ENCODE measurements around the gene GORASP2.

GORASP2 gene

DNA sequence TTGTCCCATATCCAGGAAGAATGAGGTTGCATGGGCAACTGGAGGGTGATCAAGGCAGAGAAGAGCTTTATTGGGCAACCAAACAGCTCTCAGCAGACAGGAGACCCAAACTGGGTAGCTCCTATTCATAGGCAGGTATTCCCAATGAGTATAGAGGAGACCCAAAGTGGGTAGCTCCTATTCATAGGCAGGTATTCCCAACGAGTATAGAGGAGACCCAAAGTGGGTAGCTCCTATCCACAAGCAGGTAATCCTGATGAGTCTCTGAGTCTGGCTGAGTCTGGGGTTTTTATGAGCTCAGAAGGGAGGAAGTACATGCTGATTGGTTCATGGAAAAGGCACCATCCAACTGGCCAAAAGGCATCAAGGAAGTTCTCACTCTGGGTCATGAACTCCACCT is 5.3 kb upstream of the GORASP2 start:
- DNase-seq (ENCODE audit: low read depth in 2 of 2), result no peak

DNA sequence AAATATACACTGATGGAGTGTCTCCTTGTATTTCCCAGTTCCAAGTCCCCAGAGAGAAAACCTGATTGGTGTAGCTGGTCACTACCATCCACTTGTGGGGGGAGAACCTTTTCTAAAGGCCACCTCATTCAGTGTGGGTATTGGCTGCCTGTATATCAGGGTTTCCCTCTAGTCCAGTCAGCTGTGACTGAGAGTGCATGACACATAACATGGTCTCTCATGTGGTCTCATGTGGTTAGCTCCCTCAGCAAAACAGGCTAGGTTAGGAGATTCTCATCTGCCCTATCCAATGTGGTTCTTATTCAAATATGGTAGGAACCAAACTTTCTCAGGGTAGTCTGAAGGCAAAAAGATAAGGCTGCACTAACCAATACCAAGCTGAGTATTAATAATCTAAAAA is 4.1 kb upstream of the GORASP2 start:
- DNase-seq (ENCODE audit: low read depth in 2 of 2), result no peak

DNA sequence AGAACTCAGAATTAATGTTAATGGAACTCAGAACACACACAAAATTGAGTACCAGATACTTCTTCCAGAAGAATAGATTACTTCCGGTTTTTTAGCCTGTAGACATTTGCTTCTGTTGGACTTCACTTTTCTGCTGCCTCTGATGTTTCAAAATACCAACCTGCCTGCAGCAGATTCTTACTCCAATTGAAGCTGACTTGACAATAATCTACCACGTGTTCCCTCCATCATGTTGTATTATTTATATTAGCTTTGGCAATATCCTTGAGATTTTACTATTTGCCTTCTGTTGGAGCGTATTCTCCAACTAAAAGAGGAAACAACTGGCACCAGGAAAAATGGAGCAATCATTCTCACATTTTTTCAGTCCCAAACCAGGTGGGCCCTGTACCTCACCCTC is 3.1 kb upstream of the GORASP2 start:
- DNase-seq (ENCODE audit: low read depth in 2 of 2), result no peak

GRCh38 chr2:170926743-170927297 is 2.2 kb upstream of the GORASP2 start:
- DNase-seq (ENCODE audit: low read depth in 2 of 2), result no peak

DNA sequence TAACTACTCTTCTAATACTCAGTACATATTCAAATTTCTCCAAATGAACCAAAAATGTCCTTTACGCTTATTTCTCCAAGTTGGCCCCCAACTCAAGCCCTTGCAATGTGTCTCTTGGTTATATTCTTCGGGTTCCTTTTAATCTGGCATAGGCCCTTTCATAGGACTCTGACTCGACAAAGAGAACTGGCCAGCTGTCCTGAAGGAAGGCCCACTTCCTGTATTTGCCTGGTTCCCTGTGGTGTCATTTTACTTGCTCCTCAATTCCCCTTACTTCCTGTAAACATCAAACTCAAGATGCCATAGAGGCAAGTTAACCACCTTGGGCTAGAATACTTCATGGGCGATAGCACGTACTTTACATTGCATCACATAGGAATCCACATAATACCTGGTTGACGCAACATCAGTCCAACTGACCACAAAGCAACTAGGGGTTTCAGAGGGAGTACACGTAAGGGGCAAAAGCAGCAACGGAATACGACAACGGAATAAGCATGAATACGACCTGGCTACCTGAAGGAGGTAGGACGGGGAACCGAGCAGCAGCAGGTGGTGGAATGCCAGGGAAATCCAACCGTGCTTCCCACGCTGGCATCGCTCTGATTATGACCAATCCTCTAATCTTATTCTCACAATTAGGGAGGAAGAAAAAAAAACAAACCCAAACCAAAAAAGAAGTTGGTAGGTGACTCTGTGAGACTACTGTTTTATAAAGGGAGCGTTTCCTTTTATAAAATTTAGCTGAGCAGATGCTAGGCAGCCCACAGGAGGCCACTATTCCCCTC is 823 bp upstream of the GORASP2 start:
- DNase-seq (ENCODE audit: low read depth in 2 of 2), result no peak

GRCh38 chr2:170929686-170930050 is 615 bp downstream of the GORASP2 start:
- DNase-seq (ENCODE audit: low read depth in 2 of 2), result peak; percentile 14 to 24

DNA sequence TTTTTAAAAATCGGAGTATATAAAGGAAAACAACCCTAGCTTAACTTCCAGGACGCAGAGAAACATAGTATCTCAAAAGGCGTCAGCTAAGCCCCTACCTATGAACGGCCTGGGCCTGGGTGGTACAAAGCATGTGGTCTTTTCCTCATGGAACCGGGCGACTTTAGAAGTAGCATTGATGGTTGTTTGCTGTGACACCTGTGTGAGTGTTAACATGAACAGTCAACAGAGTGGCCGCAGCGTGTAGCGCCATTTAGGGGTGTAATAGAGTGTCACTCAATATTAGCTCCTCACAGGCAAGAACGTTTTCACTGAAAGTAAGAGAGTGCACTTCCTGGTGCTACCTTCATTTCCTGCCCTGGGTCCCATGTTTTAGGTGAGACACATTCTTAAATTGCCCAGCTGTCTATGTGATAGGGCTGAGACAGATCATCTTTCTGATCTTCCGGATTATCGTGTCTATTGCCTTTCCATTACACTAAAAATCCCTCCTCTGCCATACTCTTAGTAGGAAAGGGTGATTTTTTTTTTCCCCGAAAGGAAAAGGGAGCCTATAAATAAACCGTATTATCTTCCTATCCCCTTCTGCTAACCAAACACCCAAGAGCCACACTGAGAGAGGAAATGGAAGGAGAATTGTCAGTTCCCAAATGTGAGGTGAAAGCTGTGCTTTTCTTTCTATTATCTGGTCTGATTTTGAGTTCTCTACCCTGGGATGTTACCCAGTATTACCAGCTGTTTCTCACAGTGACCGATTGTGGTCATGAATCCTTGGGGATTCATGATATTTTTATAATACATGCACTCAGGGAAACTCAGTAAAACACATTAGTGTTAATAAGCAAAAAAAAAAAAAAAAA is 1.3 kb downstream of the GORASP2 start:
- DNase-seq (ENCODE audit: low read depth in 2 of 2), result peak; percentile 35 to 50

GRCh38 chr2:170930991-170931266 is 1.9 kb downstream of the GORASP2 start:
- no peak for DNase-seq (ENCODE audit: low read depth in 2 of 2)

GRCh38 chr2:170932166-170932565 is 3.1 kb downstream of the GORASP2 start:
- no peak for DNase-seq (ENCODE audit: low read depth in 2 of 2)

DNA sequence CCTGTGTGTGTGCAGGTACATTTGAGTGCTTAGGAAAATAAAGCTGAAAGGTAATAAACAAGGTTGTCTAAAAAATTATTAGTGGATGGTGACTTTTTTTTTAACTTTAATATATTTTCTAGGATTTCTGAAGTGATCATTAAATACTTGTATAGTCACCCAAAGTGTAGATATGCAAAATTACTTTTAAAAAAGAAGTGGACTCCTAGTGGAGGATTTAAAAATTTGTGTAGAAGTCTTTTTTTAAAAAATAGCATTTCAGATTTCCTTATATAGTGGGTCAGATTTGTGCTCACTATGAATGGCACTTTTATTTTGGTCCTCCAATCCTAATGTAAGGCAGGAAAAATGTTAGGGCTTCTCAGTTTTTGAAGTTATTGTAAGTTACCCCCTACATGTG is 3.9 kb downstream of the GORASP2 start:
- DNase-seq (ENCODE audit: low read depth in 2 of 2), result no peak

- no peak for DNase-seq (ENCODE audit: low read depth in 2 of 2)
Measured at GRCh38 chr2:170937709-170938379, 8.8 kb downstream of the GORASP2 start.

DNA sequence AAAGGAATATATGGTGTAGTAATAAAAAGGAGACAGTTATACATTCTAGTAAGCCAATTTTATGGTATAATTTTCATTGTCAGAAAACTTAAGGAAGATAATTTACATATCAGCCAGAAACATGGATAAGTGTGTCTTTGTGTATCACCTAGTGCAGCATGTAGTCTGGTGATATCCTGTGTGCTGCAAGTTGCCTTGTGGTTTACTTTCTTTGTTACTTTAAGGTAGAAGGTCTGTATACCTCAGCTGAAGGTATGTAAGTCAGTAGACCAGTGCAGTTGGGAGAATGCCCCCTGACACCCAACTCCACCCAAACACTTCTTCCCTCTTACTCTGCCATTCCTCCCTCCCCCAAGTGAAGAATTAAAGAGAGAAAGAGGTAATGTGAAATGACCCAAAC is 11.0 kb downstream of the GORASP2 start:
- no peak for DNase-seq (ENCODE audit: low read depth in 2 of 2)

GRCh38 chr2:170942615-170943014 is 13.6 kb downstream of the GORASP2 start:
- DNase-seq (ENCODE audit: low read depth in 2 of 2), result no peak

DNA sequence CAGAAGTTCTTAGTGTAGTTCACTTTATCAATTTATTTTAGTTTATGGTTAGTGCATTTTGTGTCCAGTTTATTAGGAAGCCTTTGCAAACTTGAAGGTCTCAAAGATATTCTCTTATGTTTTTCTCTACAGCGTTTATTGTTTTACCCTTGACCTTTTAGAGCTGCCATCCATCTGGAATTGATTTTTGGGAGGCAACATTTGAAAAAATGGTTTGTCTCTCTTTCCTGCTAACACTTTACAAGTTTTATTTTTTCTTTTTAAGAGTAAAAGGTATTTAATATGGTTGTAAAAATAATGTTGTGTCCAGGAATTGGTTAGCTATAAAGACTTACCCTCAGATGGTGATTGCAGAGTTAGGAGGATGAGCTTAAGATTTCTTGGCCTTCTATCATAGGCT is 14.0 kb downstream of the GORASP2 start:
- DNase-seq (ENCODE audit: low read depth in 2 of 2), result no peak

DNA sequence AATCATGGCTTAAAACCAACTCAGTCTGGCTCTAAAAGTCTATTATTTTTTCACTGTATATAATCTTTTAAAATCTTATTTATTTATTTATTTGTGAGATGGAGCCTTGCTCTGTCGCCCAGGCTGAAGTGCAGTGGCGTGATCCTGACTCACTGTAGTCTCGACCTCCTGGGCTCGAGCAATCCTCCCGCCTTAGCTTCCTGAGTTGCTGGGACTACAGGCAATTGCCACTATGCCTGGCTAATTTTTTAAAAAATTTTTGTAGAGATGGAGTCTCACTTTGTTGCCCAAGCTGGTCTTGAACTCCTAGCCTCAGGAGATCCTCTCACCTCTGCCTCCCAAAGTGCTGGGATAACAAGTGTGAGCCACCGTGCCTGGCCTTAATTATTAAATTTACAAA is 14.5 kb downstream of the GORASP2 start:
- no peak for DNase-seq (ENCODE audit: low read depth in 2 of 2)

DNA sequence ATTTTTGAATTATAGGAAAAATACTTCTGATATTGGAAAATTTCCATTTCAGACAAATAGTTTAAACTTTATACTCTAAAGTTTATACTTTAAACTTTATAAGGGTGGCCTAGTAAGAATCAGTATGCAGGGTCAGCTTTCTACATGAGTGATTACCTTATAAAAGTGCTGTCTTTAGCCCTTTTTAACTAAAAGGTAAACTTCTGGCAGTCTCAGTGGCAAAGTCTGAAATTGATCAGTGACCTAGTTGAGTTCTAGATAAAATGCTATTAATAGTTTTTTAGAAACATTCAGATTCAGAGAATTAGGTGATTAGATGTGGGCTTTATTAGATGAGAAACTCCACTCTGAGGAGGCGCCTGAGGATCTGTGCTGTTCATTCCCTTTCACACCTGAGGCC is 15.5 kb downstream of the GORASP2 start:
- no peak for DNase-seq (ENCODE audit: low read depth in 2 of 2)

DNA sequence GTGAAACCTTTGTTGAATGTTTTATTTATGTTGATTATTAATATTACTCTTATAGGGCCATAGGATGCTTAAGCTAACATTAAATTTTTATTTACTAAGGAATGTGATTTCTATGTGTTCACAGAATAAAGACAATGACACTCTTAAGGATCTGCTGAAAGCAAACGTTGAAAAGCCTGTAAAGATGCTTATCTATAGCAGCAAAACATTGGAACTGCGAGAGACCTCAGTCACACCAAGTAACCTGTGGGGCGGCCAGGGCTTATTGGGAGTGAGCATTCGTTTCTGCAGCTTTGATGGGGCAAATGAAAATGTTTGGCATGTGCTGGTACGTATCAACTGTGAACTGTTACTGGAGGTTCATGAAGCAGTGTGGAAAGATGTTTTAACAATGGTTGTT is 20.4 kb downstream of the GORASP2 start:
- no peak for DNase-seq (ENCODE audit: low read depth in 2 of 2)

- no peak for DNase-seq (ENCODE audit: low read depth in 2 of 2)
Measured at GRCh38 chr2:170950221-170950761, 21.2 kb downstream of the GORASP2 start.

GRCh38 chr2:170953941-170954340 is 24.9 kb downstream of the GORASP2 start:
- DNase-seq (ENCODE audit: low read depth in 2 of 2), result no peak

- no peak for DNase-seq (ENCODE audit: low read depth in 2 of 2)
Measured at GRCh38 chr2:170963386-170963785, 34.3 kb downstream of the GORASP2 start.

- DNase-seq (ENCODE audit: low read depth in 2 of 2), result no peak
Measured at GRCh38 chr2:170965446-170966225, 36.6 kb downstream of the GORASP2 start.
